HG02981 (cell line): ENCODE results near the gene MYOF.
"Not testable (repeated sequence)": the region's sequence is repeated elsewhere in the genome, so short reads cannot be mapped to it uniquely, and the experiment has no call there.

Source experiments
- ATAC-seq: cut with Tn5 transposase; IDR thresholded peaks from one replicate; pipeline ENCODE4 v1.9.1; 2021; ENCODE audit warnings: mild to moderate bottlenecking, moderate library complexity; ENCODE audit not compliant: unreplicated experiment

The MYOF gene

GRCh38 chr10:93356516-93356915 lies 125.6 kb downstream of the MYOF start:
- ATAC-seq = no peak

- ATAC-seq = no peak
Observed at GRCh38 chr10:93352638-93353383, 129.3 kb downstream of the MYOF start.

GRCh38 chr10:93346694-93347093 lies 135.4 kb downstream of the MYOF start:
- ATAC-seq = no peak

GRCh38 chr10:93346108-93346507 lies 136.0 kb downstream of the MYOF start:
- ATAC-seq = no peak

- no peak for ATAC-seq
Observed at GRCh38 chr10:93344691-93345090, 137.4 kb downstream of the MYOF start.

- ATAC-seq = no peak
Observed at GRCh38 chr10:93342921-93343320, 139.2 kb downstream of the MYOF start.

- ATAC-seq = no peak
Observed at GRCh38 chr10:93342366-93342765, 139.8 kb downstream of the MYOF start.

- no peak for ATAC-seq
Observed at GRCh38 chr10:93337309-93337721, 144.8 kb downstream of the MYOF start.

GRCh38 chr10:93336678-93337077 lies 145.5 kb downstream of the MYOF start:
- ATAC-seq = no peak

GRCh38 chr10:93336110-93336509 lies 146.0 kb downstream of the MYOF start:
- ATAC-seq = no peak

- no peak for ATAC-seq
Observed at GRCh38 chr10:93334901-93335327, 147.2 kb downstream of the MYOF start.

GRCh38 chr10:93334181-93334580 lies 148.0 kb downstream of the MYOF start:
- ATAC-seq = no peak

GRCh38 chr10:93333278-93333978 lies 148.7 kb downstream of the MYOF start:
- ATAC-seq = no peak

GRCh38 chr10:93330824-93331223 lies 151.3 kb downstream of the MYOF start:
- ATAC-seq = no peak

GRCh38 chr10:93319896-93320295 lies 162.2 kb downstream of the MYOF start:
- ATAC-seq = no peak

- no peak for ATAC-seq
Observed at GRCh38 chr10:93319096-93319495, 163.0 kb downstream of the MYOF start.

GRCh38 chr10:93315246-93315645 lies 166.9 kb downstream of the MYOF start:
- no peak for ATAC-seq

GRCh38 chr10:93314656-93315055 lies 167.5 kb downstream of the MYOF start:
- ATAC-seq = not testable (repeated sequence)

GRCh38 chr10:93313798-93314197 lies 168.3 kb downstream of the MYOF start:
- no peak for ATAC-seq

- no peak for ATAC-seq
Observed at GRCh38 chr10:93309062-93309461, 173.1 kb downstream of the MYOF start.

GRCh38 chr10:93305122-93305521 lies 177.0 kb downstream of the MYOF start:
- ATAC-seq = no peak

GRCh38 chr10:93300981-93301380 lies 181.2 kb downstream of the MYOF start:
- ATAC-seq = no peak
